ENCODE measurements around the gene HIGD1C.
"Not testable (repeated sequence)": the region's sequence is repeated elsewhere in the genome, so short reads cannot be mapped to it uniquely, and the experiment has no call there.

Gene HIGD1C

GRCh38 chr12:50986966-50987737, 34.8 kb downstream of the HIGD1C start:
- DNase-seq: peak; percentile 44

- no peak for DNase-seq
These were observed 35.7 kb downstream of the HIGD1C start for GRCh38 chr12:50988051-50988450.

DNA sequence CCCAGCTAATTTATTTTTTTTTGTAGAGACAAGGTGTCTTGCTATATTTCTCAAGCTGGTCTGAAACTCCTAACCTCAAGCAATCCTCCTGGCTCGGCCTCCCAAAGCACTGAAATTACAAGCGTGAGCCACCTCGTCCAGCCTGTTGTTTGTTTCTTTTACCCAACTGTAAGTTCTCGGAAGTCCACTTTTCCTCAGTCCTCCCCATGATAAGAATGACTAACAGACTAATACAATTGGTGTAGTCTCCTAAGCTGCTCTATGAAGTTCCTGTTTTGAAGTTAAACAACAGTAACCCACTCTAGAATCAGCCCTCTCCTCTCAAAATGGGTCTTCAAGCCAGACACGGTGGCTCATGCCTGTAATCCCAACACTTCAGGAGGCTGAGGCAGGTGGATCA, 36.5 kb downstream of the HIGD1C start:
- DNase-seq: no peak

- no peak for DNase-seq
These were observed 37.9 kb downstream of the HIGD1C start for GRCh38 chr12:50990147-50990727.

DNA sequence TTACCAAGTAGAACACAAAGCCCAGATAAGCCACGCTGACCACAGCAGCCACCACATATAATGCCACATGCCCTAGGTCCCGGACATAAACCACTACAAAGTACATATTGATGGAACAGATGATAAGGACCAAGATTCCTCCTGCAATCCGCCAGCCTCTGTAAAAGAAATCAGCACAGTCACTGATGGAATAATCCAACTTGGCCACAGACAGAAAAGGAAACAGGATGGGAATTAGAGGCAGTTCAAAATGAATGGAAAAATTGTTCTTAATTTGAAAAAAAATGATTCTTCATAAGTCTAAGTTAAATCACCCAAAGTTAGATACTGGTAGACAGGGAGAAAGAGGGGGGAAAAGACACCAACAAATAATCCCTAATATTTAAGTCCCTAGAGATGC, 38.4 kb downstream of the HIGD1C start:
- no peak for DNase-seq

GRCh38 chr12:50991291-50991690, 38.9 kb downstream of the HIGD1C start:
- DNase-seq: no peak

GRCh38 chr12:50992819-50993218, 40.5 kb downstream of the HIGD1C start:
- DNase-seq: no peak

DNA sequence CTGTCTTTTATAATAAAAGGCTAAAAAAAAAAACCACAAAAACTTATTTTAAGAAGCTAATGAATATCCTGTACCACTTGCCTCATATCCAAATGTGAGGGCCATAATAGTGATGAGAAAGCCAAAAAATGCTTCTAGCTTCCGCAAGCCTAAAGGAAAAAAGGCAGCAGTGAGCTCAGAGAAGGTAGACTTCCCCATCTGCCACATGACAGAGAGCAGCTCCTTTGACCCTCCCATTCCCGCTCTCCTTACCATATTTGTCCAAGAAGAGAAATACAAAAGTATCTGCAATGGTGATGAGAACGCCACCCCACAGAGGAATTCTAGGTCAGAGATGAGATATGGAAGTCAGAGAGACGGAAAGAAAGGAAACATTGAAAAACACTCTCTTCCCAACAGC, 46.7 kb downstream of the HIGD1C start:
- no peak for DNase-seq

DNA sequence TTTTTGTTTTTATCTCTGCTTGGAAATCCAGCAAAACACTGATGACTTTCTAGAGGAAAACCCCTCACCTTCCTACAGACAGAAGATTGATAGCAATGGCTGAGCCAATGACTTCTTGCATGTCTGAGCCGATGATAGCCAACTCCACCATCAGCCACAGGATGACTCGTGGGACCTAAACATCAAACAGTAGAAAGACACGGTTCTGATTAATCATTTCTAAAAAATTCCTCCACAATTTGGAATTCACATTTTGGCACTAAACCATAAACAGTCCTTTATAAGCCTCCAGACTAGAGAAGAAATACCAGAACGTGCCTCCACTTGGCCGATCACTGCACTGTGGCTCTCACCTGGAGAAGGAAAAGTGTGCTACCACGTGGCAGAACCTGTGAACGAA, 47.9 kb downstream of the HIGD1C start:
- DNase-seq: no peak

GRCh38 chr12:51001799-51002198, 49.5 kb downstream of the HIGD1C start:
- no peak for DNase-seq

- no peak for DNase-seq
These were observed 52.2 kb downstream of the HIGD1C start for GRCh38 chr12:51004504-51004903.

DNA sequence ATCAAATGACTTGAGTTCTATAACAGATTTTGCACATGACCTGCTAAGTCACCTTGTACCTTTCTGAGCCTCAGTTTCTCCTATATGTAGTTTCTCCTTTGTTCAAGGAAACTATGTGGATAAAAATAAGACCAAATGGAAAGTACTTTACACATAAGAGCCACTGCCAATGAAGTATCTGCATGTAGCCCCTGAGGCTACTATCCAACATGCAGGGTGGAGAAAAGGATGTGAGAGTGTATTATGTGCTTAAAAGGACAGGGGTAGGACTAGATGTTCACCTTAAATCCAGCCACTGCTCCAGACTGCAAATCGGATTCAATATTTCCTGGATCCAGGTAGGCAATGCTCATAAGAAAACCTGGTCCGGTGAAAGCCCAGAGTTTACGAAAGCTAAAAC, 52.7 kb downstream of the HIGD1C start:
- no peak for DNase-seq

GRCh38 chr12:51005671-51006070, 53.3 kb downstream of the HIGD1C start:
- DNase-seq: no peak

GRCh38 chr12:51008329-51009055, 56.1 kb downstream of the HIGD1C start:
- DNase-seq: no peak

GRCh38 chr12:51009056-51009440, 56.7 kb downstream of the HIGD1C start:
- peak; percentile 50 for DNase-seq

GRCh38 chr12:51011955-51012354, 59.6 kb downstream of the HIGD1C start:
- no peak for DNase-seq

DNA sequence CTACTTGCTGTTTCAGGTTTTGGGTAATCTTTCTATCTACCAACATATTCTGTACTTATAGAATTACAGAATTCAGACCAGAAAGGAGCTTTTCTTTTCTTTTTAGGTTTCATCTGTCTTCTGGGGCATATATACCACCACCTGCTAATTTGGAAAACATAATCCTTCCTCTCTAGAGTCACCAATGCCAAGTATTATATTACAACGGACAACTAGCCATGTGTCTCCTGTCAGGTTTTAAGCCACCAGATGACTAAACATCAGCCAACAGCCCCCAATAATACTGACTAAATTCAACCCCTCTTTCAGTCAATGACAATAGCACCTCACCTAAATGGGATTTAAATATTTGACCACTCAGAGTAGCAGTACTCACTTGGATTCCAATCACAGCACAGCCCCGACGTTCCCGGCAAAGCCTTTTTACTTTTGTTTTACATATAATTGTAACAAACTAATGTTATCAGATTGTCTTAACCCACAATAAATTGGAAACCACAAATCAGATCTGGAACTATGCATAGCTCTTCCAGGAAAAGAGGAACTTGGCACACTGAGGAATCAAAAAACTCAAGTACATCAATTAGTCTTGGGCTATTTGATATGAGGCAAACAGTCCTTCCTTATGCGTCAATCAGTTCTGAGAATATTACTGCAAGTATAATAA, 60.4 kb downstream of the HIGD1C start:
- DNase-seq: no peak

GRCh38 chr12:51013441-51013840, 61.1 kb downstream of the HIGD1C start:
- DNase-seq: no peak

GRCh38 chr12:51014467-51014866, 62.1 kb downstream of the HIGD1C start:
- not testable (repeated sequence) for DNase-seq

GRCh38 chr12:51017452-51017851, 65.1 kb downstream of the HIGD1C start:
- no peak for DNase-seq

DNA sequence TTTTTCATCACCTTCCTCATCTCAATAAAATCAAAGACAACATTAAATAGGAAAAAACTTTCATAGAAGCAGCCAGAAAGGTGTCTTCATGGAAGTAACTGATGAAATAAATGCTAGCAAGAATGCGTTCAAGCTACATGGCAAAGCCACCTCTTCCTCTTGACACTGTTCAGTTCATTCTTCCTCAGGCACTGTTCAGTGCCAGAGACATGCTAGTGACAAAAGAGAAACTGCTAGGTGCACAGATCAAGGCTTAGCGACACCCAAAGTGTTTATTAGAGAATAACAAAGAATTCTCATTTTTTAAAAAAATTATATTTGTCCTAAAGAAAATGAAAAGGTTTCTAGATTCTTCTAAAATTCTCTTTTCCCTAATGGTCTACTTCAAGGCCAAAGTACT, 66.6 kb downstream of the HIGD1C start:
- no peak for DNase-seq

GRCh38 chr12:51019927-51020326, 67.6 kb downstream of the HIGD1C start:
- DNase-seq: no peak

Data from CD4-positive, alpha-beta T cell treated with Interleukin-21 for 1 hour (primary cell).